ENCODE results near the gene COL26A1. TPM values are rescaled to one million over a fixed set of nuclear protein-coding genes. Genes with fewer than 3 reads are reported as not detected.

The COL26A1 gene
- total RNA-seq, 1 donor from 2014 or later, result not detected

Other genes starting within 250 kb of the COL26A1 start
- gene SERPINE1, start 235.8 kb upstream of the COL26A1 start, total RNA-seq, result 2,911 and 5,219 TPM in 2 replicates
- gene AP1S1, start 208.4 kb upstream of the COL26A1 start, total RNA-seq, result 143 and 246 TPM in 2 replicates
- 0.92 TPM in 1 of 2 replicates, not detected in the other for gene VGF, start 197.3 kb upstream of the COL26A1 start, total RNA-seq
- gene NAT16, start 182.6 kb upstream of the COL26A1 start, total RNA-seq, result not detected in 2 replicates
- not detected in 2 replicates for gene MOGAT3, start 161.8 kb upstream of the COL26A1 start, total RNA-seq
- 130 and 160 TPM in 2 replicates for gene PLOD3, start 145.3 kb upstream of the COL26A1 start, total RNA-seq
- gene ZNHIT1, start 144.7 kb upstream of the COL26A1 start, total RNA-seq, result 148 and 172 TPM in 2 replicates
- gene CLDN15, start 125.1 kb upstream of the COL26A1 start, total RNA-seq, result 1.9 and 6.0 TPM in 2 replicates
- gene FIS1, start 117.8 kb upstream of the COL26A1 start, total RNA-seq, result 214 and 276 TPM in 2 replicates
- 24.0 and 27.5 TPM in 2 replicates for gene IFT22, start 41.1 kb upstream of the COL26A1 start, total RNA-seq

Data from glomerular endothelial cell (primary cell).